Femur (tissue), 1 donor: Measurements from ENCODE around the gene LRP1B.

Source experiments
- DNase-seq: peaks from one replicate; pipeline ENCODE4 v3.0.0-alpha.2; 2017

The LRP1B gene

DNA sequence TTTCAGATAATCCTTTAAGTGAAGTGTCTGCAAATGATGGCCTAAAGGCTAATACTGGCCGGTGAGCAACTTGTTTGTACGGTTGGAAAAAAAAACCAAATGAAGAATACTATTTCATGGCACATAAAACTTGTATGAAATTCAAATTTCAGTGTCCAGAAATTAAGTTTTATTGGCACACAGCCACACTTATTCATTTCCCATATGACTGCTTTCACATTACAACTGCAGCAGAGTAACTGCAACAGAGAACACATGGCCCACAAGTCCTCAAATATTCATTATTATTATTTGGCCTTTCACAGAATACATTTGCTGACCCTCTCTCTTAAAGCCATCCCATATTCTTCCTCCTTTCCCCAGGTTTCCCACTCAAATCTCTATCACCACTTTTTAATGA lies 1268.6 kb downstream of the LRP1B start:
- no peak for DNase-seq

DNA sequence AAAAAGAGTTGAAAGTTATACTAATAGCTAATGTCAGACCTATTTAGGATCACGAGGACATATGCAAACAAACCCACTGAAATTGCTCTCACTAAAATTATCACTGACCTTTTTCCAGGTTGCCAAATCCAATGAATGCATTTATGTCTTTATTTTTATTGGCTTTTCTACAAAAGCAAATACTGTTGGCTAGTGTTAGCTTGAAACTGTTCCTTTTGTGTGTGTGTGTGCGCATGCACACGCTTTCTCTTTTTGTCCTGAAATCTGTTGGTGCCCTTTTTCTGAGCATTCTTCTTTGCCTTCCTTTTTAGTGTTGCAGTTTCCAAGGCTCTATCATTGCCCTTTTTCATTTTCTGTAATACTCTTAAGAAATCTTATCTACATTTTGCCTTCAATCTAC lies 1269.2 kb downstream of the LRP1B start:
- no peak for DNase-seq

DNA sequence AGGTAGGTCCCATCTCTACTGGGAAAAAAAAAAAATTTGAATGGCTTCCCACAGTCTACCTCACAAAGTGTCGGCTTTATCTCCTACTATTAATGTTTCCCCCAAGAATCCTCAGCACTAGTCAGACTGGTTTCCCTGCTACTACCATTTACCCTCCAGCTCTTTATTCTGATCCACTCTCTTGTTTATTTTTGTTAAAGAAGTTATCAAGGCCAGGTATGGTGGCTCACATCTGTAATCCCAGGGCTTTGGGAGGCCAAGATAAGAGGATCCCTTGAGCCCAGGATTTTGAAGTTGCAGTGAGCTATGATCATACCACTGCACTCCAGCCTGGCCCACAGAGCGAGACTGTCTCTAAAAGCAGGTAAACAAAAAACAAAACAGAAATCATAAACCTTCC lies 1275.3 kb downstream of the LRP1B start:
- DNase-seq, result no peak

DNA sequence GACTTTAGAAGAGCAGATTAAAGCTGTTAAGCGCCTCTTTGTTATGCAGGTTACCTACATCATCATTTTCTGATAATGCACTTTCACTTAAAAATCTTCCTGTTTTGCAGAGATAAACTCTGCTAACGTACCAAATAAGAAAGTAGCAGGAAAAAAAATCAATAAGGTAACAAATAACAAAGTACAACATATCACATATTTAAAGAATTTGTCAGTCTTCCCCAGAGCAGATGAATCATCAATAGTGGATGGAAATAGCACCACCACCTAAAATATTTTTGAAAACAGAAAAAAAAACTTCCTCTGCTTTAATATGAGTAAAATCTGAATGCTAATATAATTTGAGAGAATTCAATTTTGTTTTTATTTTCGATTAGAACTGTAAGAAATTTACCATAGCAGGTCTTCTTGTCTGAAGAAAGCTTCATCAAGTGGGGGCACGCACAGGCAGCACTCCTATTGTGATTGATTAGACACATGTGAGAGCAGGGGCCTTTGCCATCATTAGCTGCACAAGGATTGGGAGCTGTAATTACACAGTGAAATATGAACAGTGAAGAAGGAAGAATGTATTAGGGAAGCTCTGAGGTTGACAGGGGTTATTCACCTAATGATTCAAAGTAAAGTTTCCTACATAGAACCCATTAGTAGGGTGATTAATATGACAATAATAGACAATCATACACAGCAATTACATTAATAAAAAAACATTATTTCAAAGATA lies 1279.4 kb downstream of the LRP1B start:
- DNase-seq, result no peak

DNA sequence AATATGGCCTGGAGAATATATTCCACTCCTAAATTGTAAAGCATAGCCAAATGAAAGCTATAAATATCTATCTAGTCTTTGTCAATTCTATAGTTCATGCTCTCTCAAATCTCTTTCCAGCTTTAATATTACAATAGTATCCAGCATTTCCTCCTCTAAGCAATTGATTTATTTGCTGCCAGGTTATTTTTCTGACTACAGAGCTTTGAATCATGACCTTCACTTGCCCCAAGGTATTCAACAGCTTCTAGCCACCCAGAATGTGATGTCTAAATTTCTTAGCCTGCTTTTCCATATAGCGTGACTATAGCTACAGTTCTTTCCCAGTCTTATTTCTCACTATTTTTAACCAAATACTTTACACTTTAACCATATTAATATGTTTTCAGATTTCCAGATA lies 1287.6 kb downstream of the LRP1B start:
- no peak for DNase-seq

DNA sequence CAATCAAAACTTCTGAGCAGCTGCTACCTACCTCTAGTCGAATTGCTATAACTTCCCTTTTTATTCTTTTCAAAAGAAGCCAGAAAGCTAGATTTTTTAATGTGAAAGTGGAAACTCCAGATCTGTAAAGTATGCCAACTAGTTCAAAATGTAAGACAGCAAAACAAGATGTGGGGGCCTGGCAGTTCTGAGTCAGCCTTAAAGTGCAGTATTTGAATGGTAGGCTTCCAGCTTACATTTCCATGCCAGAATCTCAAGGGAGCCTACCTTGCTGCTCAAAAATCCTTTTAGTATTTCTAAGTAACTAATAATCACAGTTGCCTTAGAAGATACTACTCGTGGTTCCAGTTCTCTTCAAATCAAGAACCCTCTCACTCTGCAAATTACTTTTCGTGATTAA lies 1288.7 kb downstream of the LRP1B start:
- no peak for DNase-seq

DNA sequence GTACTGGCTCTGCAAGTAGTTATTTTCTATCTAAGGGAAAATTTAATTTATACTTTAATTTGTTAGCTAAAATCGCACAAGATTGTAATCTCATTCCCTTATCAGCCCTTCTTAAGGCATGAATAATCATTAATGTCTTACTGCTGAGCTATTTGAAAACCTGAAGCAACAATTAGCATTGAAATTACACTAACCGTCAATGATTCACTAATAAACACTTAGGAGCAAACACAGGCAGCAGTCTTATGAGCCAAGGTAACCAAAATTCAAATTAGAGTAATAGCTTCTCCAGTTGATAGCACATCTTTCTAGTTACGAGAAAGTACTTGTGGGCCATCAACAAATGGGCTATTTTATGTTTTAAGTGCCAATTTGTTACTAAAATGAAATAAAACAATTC lies 1289.7 kb downstream of the LRP1B start:
- DNase-seq, result no peak

DNA sequence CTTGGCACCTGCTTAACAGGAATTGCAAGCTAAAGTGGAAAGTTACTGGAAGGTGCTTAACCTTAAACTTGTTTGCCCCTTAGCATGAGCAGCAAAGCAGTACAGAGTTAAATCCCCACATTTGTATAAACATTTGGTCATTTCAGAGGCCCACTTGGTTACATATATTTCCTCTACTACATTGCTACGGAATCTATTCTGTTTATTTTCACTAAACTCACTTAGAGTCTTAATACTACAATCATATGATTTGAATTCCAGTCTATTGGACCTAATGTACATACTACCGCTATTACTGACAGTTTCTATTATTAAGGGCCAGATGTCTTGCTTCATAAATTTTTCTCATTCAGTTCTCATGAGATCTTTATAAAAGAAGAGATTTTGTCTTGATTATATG lies 1294.0 kb downstream of the LRP1B start:
- no peak for DNase-seq

DNA sequence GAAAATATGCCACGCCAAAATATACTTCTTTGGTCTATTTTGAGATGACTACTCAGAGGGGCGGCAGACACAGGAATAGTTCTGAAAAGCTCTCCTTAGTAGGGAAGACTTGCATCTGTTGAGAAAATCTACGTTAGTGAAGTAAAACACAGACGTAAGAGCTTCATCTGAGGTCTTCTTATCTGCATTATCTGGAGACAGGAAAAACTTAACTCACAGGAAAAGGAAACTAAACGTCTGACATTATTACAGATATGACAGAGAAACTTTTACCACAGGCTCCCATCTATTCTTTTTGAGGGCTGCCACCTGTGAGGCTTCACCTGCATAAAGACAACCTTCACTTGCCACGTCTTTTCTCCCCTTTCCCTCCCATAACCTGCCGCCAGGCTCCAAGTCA lies 1295.7 kb downstream of the LRP1B start:
- DNase-seq, result no peak

DNA sequence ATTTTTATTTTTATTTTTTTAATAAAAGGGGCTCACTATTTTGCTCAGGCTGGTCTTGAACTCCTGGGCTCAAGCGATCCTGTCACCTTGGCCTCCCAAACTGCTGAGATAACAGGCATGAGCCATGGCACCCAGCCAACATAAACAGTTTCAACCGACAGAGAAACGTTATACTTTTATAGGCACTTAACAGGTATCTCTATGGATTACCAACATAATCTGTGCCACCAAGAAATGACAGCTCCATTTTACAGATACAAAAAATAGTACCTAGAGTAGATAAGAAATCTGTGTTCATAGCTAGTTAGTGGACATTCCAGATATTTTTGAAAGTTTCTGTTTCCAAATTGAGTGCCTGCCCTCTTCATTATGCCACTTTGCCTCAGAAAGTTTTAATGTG lies 1316.7 kb downstream of the LRP1B start:
- DNase-seq, result no peak

DNA sequence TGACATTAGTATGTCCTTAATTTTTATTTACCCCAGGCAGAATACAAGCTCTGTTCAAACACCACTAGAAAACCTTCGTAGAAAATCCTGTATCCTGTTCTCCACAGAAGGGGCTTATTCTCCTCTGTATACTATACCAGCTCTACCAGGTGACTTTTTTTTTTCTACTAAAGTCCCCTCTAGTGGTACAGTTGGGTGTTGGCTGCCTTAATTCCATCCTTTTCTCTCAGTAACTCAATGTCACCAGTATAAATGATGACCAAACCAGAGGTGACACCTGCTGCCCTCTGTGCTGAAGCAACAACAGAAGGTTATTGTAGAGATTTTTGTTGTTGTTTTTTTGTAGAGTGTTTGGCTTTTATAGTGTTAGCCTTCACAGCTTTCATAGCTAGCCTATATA lies 1322.0 kb downstream of the LRP1B start:
- no peak for DNase-seq

DNA sequence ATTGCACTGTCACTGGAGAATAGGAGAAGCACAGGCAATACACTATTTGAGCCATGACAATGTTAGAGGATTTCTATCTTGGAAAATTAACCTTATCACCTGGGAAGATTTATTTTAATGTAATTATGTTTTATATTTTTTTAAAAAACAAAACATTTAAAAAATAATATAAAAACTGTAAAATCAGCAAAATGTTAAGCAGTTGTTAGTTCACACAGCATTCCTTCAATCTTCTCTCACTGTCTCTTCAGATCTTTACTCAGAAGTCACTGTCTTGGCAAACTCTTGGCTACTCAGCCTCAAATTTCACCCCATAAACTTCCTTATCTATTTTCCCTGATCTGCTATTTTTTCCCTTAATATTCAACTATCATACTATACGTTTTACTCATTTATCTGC lies 1322.6 kb downstream of the LRP1B start:
- DNase-seq, result no peak

DNA sequence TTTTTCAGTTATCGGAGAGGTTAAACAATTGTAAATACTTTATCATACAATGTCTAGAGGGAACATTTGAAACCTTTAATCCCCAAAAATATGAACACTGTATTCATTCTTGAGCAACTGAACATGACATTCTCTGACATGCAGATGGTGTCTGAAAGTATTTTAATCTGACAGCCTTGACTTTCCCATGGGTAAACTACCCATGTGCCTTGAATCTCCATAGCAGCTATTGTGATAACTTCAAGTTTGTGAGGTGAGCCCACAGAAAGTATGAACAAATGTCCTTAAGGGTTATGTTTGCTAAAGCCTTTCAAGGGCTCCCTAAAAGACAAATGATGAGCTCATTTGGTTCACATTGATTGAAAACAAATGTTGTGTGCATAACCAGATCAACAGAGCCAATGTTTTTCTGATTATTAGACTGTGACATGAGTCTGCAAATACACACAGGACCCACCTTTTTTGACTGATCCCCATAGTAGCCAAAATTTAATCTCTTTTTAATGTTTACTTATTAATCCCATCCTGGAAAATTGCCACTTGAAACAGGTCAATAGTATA lies 1326.0 kb downstream of the LRP1B start:
- no peak for DNase-seq

DNA sequence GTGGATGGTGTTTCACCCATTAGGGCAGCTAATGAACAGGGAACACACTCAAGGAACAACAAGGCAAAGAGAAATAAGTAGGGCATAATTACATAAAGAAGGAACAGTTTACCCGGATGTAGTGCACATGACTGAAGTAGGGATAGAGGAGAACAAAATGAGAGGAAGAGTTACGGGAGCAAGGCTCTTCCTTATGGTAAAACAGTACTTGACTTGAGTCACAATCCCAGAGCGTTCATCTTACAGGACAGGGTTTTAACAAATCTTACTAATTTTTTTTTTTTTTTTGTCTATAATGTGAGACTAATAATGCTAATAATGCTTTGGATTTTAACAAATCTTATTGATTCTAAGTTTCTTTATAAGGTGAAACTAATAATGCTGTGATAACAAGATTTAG lies 1329.5 kb downstream of the LRP1B start:
- DNase-seq, result no peak

DNA sequence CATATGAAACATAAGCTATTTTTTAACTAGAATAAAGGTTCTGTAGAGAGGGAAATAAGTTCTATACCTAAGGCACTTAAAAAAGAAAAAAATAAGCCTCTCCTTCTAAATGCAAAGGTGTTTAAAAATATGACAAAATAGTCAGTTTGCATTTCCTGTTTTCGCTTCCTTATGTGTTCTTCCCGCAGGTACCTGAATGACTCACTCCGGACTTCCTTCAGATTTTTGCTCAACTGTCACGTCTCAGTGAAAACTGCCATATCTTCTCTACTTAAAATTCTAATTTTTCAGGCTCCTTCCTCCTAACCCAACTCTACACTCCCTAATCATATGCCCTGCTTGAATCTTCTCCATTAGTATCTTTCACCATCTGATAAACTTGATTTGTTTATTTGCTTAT lies 1333.1 kb downstream of the LRP1B start:
- DNase-seq, result no peak

DNA sequence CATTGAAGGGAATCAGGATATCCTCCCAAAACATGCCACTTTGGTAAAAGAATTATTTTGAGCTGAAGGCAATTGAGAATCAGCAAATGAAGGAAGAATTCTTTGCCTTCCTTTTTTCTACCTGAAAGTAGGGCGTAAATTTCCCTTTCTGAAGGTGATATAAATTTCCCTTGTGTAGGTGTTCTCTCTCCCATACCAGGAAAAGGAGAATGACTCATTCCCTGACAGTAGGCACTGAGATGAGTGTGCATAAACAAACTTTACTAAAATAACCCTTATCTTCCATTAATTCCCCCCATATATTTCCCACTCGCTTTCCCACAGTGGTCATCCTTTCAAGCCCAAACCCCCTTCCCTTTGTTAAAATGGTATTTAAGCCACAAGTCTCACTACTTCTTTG lies 1339.0 kb downstream of the LRP1B start:
- DNase-seq, result no peak

DNA sequence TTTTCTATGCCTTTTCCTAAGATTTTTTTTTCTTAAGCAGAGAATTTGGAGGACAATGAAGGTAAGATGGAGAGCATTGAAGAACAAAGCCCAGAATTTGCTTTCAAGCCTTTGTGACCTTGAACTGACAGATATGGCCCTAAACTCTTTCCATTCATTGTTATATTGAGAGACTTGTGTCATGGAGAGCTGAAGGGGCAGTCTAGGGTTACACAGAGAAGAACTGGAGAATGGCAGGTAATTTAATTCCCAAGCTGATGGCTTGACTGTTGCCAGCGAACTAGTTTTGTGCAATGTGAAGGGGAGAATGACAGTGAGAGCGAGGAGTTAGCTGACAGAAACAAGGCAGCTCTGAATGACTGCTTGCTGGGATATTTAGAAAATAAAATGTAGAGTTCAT lies 1344.2 kb downstream of the LRP1B start:
- no peak for DNase-seq

DNA sequence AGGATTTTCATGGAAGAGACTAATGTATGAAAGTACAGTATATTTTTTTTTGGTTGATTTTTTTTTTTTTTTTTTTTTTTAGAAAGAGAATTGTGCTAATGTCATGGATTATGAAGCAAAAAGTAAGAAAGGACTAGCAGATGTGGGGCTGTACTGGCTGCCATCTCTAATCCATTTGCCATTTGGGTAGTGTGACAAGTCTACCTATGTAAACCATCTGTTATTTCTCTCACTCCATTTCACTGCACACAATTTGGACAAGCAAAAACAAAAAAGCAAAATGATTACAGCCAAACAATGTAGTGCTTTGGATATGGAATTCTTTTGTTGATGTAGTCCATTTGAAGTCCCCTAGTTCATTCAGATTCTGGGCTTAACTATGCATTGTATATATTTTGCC lies 1355.4 kb downstream of the LRP1B start:
- DNase-seq, result no peak

DNA sequence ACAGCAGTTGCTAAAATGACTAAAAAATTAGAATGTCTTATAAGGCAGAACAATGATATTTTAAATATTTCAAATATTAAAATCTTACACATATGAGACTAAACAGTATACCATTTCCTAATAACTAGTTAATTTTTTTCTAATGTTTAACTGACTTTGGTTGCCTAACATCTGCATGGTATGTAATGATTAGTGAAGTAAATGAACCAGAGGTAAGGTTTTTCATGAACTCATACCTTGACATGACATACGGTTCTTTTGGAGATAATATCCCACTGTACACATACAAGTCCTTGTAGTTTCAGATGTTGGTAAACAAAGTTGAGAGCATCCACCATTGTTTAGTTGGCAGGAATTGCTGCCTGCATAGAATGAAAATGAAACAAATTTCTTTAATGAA lies 1360.2 kb downstream of the LRP1B start:
- no peak for DNase-seq

DNA sequence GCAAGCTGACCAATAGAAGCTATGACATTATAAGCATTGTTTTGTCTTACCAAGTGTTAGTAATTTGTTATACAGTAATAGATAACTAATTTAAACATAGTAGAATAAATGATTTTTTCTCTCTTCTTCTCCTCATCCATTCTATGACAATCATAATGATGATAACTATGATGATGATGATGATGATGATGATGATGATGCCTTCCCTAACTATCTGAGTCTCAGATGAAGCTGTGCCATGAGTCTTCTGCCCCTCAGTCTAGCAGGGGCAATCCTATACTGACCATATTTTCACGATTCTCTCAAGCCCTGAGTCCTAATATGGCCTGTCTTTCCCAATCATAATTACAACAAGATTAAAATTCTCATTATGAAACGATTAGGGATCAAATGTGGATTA lies 1369.0 kb downstream of the LRP1B start:
- no peak for DNase-seq

DNA sequence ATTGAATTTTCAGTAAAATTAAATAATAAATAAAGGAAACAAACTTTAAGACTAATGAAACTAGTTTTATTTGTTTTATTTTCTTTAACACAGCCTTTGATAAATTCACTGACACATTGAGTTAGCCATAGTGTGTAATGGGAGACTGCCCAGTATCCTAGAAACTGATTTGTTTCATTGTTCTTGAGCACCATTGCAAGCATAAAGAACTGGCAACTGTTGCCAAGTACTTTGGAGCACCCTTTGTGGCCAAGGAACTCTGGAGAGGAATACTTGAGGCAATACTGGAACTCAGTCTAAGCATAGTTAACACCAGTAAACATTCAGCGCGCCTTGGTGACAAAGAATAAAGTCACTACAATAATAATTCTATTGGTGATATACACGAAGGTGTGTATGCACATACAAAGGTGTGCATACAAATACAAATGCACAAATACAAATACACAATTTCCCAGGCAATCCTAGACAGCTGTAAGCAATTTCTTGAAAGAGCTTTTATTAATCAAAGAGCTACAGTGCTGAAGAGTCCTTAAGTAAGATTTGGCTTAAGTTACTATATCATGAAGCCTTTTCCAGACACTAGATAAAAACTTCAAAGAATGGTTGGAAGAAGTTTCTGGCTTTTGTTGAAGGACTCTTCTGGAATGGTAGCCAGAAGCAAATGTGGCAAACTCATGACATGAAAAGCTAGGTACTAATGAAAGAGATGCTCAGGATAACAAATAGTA lies 1371.2 kb downstream of the LRP1B start:
- no peak for DNase-seq

DNA sequence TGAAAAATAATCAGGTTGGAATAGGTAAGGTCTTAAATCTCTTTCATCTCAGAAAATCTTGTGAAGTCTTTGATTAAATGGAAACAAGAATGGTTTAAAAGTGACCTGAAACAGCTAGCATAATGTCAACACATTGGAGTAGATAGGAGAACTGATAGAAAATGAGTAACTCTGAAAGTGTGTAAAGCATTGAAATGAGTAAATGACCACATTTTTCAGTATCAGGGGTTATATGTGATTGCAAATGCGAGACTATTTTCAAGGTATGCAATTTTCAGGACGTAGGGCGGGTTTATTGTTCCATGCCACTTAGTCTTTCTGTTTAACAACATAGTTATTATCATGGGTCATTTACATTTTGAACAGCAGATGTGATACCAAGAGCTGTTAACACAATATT lies 1383.2 kb downstream of the LRP1B start:
- no peak for DNase-seq

DNA sequence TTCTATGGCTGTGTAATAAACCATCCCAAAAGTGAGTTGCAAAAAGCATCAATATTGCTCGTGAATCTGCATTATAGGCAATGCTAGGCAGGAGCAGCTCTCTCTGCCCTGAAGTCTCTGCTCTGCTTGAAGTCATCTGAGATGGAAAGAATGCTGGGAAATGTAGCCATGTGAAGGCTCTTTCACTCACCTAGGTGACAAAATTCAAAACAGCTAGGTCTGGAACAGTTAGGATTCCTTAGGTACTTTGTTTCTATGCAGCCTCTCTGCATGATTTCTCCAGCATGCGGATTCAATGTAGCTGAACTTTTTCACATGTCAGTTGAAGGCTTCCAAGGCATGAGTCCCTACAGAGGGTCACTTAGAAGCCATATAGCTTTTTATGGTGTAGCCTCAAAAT lies 1383.7 kb downstream of the LRP1B start:
- no peak for DNase-seq

DNA sequence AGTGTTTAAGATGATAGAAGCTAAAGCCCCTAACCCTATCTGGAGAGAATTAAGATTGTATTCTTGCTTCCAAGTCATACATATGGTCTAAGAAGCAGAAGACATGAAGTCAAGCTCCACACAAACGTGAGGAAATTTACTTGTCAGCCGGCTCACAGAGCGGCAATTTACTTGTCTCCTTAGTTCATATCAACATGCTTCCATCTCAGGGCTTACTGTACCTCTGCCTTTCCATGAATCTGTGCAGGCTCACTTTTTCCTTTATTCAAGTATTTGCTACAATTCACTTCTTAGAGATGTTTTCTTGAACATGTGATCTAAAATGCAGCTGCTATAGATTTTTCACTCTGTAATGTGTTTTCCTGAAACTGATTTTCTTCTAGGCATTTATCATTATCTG lies 1386.4 kb downstream of the LRP1B start:
- no peak for DNase-seq

DNA sequence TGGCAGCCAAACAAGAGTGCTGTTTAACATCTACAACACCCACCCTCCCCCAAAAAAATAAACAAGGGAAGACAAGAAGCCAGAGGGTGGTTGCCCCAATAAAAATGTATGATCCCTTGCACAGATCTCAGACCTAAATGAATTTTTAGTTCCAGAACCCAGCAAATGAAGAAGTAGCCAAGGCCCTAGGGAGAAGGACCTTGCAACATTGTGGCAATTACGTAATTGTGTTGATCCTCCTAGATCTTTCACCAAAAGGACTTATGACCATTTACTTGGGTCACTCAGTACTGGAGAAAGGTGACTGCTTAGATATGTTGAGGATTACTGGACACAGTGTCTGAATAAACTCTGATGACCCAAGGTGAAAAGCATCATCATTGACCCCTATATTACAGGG lies 1393.8 kb downstream of the LRP1B start:
- no peak for DNase-seq
